ENCODE measurements around the gene KRTAP5-8. TPM values are rescaled to one million over a fixed set of nuclear protein-coding genes. Genes with fewer than 3 reads are reported as not detected.

Gene KRTAP5-8
- total and polyA plus RNA-seq, 2 experiments from 2014 or later: not detected

- TF ChIP-seq STAT1 (IDR thresholded peaks at IDR 0.05; ENCODE audit: unreplicated experiment): no peak
- no peak for TF ChIP-seq NANOG (IDR thresholded peaks at IDR 0.05; ENCODE audit: borderline replicate concordance)
- no peak for TF ChIP-seq ZNF462 (CRISPR knock-in tag; IDR thresholded peaks at IDR 0.05)
- TF ChIP-seq CTCF (conservative IDR thresholded peaks at IDR 0.05; ENCODE audit: low read depth in 2 of 2): no peak
- TF ChIP-seq ETS1 (IDR thresholded peaks at IDR 0.05): no peak
- TF ChIP-seq CREB1 (CRISPR knock-in tag; IDR thresholded peaks at IDR 0.05; ENCODE audit: low read depth): no peak
- TF ChIP-seq ZNF331 (CRISPR knock-in tag; IDR thresholded peaks at IDR 0.05; ENCODE audit: low read depth): no peak
- TF ChIP-seq REST (IDR thresholded peaks at IDR 0.05; ENCODE audit: unreplicated experiment): no peak
- no peak for TF ChIP-seq POLR2AphosphoS5 (IDR thresholded peaks at IDR 0.05; ENCODE audit: low read depth)
- TF ChIP-seq JUNB (IDR thresholded peaks at IDR 0.05; ENCODE audit: unreplicated experiment): no peak
- no peak for TF ChIP-seq EZH2phosphoT487 (IDR thresholded peaks at IDR 0.05; ENCODE audit: unreplicated experiment)
- TF ChIP-seq EZH2 (IDR thresholded peaks at IDR 0.05; ENCODE audit: low read depth, unreplicated experiment): no peak
- no peak for TF ChIP-seq ZNF114 (CRISPR knock-in tag; IDR thresholded peaks at IDR 0.05)
- H3K27ac Mint-ChIP-seq: no peak overlapping the region
- Histone ChIP-seq H3K9me2 (ENCODE audit: insufficient read depth) (no peaks in the 10 kb centered on the region), H3K36me3 (ENCODE audit: insufficient read depth) (no peaks in the 10 kb centered on the region), H3K4me2 (no peak overlapping the region), H3K27me3 (ENCODE audit: insufficient read depth) (no peaks in the 10 kb centered on the region), H3K4me1 (ENCODE audit: insufficient read depth) (no peaks in the 10 kb centered on the region), H4K20me1 (replicated peaks; ENCODE audit: insufficient read depth) (no peaks in the 10 kb centered on the region; the same call in 1 of the 2 replicates), H3K79me2 (replicated peaks; ENCODE audit: insufficient read depth) (no peaks in the 10 kb centered on the region), H3F3A (replicated peaks; ENCODE audit: low read depth) (no peaks in the 10 kb centered on the region), H3K27ac (ENCODE audit: low read depth) (no peak overlapping the region), H2AFZ (no peak overlapping the region), H3K4me3 (no peak overlapping the region)
- peaks cover 32% of the 10 kb centered on the region for H3K36me3 Mint-ChIP-seq (ENCODE audit: low read depth)
- H3K4me1 Mint-ChIP-seq: peaks cover 2% of the 10 kb centered on the region; the same call in 1 of the 3 replicates
- DNase-seq (ENCODE audit: low spot score) (no peak), ATAC-seq (no peak)
- no peak overlapping the region for H3K4me3 Mint-ChIP-seq
- H3K27me3 Mint-ChIP-seq (ENCODE audit: insufficient read depth, low read depth, poor library complexity): peaks cover 12% of the 10 kb centered on the region
- H3K9me3 Mint-ChIP-seq: 0 out of 3 replicates have a peak, but pooled peaks cover under 1% of the 10 kb centered on the region
These were observed 46.3 kb upstream of the KRTAP5-8 start for GRCh38 chr11:71491531-71491930.
